Glomerular endothelial cell (primary cell): ENCODE measurements around the gene SCN3A. TPM values are rescaled to one million over a fixed set of nuclear protein-coding genes. Genes with fewer than 3 reads are reported as not detected.

Experiments
- DNase-seq: peaks from one replicate; pipeline ENCODE4 v3.0.0-alpha.2; 2011; ENCODE audit warnings: low read depth, low spot score; ENCODE audit errors: extremely low read depth
- total RNA-seq: library from RNA; depleted of rRNA; stranded (reverse); fragments of >200 nt; gene quantifications from 2 replicates; pipeline ENCODE4 v1.2.3, GENCODE V29; 2015

The SCN3A gene
- total RNA-seq, 1 donor from 2014 or later: 0.35 TPM

DNA sequence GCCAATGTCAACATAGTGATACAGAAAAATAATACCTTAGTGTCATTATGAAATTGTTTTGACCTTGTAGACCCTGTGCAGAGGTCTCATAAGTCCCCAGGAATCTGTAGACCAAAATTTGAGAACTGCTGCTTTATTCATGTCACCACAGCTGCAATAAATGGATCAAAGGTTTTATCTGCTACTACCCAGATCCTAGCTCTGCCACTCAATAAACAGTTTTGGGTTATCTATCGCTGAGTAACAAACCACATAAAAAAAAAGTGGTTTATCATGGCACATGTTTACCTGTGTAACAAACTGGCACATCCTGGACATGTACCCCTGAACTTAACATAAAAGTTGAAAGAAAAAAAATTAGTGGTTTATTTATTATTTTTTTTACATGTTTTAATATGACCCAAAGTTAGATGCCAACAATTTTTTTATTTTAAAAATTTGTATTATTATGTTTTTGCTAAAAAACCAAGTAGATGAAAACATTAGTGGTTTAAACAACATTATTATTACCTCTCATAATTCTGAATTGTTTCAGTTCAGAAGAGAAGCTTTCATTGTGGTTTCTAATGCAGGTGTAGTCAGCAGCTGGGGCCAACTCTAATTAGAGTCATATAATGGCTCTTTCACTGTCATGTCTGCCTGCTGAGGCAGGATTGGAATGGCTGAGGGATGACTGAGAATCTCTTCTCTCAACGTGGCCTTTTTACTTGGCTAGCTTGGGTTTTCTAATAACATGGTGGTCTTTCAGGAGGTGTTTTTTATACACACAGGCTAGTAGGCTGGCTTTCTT is 145.2 kb downstream of the SCN3A start:
- no peak for DNase-seq

DNA sequence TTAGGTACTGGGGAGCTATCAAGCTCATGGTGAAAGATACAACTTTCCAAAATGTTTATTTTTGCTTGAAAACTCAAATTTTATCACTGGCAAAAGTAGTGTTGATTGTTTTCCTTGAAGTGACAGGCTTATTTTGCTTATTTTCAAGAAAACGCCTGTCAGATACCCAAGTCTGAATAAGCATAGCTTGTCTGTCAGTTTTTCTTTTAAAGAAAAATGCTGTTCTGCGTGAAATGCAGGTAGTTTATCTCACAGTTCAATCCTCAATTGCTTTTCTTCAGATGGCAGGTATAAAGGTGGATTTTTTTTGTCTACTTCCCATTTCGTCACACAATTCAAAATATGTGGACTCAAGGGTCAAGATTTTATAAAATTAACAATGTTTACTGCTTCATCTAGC is 145.9 kb downstream of the SCN3A start:
- no peak for DNase-seq

DNA sequence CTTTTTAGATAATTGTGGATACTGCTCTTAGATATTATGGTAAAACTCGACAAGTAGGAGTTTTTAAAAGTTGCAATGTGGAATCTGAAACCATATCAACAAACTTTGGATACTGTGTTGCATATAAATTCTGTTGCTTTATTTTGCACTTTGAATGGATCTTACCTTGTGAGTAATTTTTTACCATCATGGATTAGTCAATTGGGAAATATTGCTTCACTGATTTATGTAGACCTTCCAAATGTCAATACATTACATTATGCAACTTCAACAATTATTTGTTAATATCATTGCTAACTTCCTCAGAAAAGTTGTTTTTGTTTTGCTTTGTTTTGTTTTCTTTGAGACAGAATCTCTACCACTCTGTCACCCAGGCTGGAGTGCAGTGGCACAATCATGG is 146.5 kb downstream of the SCN3A start:
- DNase-seq: no peak

DNA sequence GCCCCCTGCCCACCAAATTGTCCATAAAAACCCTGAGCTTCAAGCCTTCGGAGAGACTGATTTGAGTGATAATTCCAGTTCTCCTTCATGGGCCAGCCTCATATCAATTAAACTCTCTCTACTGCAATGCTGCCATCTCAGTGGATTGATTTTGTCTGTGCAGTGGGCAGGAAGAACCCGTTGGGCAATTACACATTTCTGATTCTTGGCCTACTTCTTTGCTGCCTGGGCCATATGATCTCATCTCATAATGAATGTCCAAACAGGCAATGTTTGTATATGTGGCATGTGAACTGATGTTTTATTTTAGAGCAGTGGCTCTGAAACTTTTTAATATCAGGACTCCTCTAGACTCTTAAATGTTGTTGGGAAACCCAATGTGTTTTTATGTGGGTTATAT is 147.3 kb downstream of the SCN3A start:
- no peak for DNase-seq

DNA sequence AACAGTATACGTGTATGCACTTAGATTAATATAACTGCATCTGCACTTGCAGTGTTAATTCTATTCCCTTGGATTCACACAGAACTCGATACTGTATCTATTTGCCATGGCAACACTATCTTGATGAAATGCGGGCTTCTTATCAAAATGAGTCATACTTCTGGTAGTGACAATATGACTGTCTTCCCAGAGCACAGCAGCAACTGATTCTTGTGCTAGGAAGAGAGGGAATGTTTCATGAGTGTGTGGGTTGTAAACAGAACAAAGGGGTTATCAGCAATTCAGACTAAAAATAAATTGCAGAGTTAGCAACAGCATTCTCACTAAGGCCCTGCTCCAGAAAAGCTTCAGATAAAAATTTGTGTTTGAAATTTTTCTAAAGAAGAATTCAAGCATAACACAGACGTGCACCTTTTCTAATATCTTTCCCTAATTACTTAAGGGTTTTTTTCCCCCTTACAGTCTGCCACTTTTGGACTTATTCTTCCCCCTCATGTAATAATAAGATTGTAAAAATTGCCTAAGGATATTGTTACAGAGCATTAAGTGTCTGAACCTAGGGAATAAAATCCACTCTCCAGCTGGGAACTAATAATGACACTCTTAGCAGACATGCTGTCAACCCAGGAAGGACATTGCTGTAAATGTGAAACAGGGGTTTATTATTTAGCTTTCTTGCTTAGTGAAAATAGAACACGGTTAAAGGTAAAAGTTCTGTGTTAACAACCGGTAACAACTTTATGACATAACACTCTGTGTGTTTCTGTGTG is 148.6 kb downstream of the SCN3A start:
- DNase-seq: peak; percentile 25

DNA sequence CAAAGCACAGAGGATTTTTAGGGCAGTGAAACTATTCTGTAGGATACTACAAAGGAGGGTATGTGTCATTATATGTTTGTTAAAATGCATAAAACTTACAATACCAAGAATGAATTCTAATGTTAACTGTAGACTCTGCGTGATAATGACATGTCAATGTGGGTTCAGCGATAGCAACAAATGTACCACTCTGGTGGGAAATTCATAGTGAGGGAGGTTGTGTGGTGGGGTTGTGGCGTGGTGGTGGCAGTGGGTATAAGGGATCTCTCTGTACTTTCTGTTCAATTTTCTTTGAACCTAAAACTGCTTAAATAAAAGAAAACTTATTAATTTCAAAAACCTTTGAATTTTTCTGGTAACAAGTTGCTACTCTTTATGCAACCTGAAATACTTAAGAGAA is 149.2 kb downstream of the SCN3A start:
- DNase-seq: no peak

DNA sequence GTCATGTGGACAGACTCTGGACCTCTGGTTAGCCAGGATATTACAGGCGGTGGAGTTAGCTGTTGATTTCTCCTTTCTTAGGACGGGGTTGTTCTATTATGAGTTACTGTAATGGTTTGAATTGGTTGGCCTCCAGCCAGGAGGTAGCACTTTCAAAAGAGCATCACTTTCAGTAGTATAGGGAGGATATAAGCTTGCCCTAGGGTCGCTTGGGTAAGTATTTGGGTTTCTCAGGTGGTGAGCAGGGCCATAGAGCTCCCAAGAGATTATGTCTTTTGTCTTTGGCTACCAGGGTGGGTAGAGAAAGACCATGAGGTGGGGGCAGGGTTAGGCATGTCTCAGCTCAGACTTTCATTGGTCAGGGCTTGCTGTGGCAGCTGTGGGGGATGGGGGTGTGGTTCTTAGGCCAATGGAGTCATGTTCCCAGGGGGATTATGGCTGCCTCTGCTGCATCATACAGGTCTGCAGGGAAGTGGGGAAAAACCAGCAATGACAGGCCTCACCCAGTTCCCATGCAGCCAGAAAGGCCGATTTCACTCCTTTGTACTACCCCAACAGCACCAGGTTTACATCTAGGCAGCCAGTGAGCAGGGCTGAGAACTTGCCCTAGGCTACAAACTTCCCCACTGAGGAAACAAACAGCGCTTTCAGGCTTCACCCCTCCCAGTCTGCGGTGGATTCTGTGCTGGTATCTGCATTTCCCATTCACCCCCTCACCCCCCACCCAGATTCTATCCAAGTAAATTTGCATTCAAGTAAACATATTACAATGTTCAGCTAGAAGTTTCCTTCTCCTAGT is 159.1 kb downstream of the SCN3A start:
- no peak for DNase-seq

Other genes starting within 250 kb of the SCN3A start
- 0.34 TPM in 1 of 2 replicates, not detected in the other for gene SLC38A11, start 248.5 kb downstream of the SCN3A start, total RNA-seq
- gene SCN2A, start 35.4 kb upstream of the SCN3A start, total RNA-seq: 0.06 and 0.10 TPM in 2 replicates